Measurements from ENCODE around the gene C11orf52. TPM values are rescaled to one million over a fixed set of nuclear protein-coding genes. Genes with fewer than 3 reads are reported as not detected.

Gene C11orf52
- total and polyA plus RNA-seq, 2 of the 13 experiments (the other 11 are each of a cell fraction or from before 2014, with no cell fraction given), result 7.4 to 11.0 TPM

DNA sequence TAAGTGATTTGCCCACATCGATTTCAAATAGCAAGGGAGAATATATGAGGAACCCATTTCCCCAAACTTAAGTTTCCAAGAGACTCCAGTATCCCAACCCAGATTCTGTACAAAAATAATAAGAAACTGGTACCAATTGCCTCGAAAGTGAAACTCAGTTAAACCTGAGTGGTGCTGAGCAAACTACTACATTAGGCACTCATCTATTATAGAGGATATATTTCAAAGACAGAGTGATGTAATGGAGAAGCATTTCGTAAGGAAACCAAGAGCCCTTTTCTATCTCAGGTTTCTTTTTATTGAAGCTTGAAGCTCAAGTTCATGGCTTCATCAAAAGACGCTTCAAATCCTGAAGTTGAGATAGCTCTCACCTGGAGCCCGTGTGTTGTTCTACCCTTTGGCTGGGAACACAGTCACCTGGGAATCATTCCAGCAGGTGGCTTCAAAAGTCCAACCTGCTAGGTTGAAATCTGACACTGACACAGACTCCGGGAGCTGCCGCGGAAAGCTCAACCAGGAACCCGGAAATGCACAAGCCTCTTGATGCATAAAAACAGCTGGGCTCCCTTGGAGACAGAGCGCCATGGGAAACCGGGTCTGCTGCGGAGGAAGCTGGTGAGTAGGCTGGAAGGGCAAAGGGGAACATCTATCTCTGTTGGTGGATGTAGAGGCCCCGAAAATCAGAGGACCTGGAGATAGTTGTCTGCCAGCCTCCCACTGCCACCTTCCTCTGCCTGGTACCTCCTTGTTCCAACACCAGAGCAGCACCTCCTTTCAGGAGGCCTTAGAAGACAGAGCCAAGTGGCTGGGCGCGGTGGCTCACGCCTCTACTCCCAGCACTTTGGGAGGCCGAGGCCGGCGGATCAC, at the start of gene C11orf52 (continued):
- TF ChIP-seq, protein P1, sequence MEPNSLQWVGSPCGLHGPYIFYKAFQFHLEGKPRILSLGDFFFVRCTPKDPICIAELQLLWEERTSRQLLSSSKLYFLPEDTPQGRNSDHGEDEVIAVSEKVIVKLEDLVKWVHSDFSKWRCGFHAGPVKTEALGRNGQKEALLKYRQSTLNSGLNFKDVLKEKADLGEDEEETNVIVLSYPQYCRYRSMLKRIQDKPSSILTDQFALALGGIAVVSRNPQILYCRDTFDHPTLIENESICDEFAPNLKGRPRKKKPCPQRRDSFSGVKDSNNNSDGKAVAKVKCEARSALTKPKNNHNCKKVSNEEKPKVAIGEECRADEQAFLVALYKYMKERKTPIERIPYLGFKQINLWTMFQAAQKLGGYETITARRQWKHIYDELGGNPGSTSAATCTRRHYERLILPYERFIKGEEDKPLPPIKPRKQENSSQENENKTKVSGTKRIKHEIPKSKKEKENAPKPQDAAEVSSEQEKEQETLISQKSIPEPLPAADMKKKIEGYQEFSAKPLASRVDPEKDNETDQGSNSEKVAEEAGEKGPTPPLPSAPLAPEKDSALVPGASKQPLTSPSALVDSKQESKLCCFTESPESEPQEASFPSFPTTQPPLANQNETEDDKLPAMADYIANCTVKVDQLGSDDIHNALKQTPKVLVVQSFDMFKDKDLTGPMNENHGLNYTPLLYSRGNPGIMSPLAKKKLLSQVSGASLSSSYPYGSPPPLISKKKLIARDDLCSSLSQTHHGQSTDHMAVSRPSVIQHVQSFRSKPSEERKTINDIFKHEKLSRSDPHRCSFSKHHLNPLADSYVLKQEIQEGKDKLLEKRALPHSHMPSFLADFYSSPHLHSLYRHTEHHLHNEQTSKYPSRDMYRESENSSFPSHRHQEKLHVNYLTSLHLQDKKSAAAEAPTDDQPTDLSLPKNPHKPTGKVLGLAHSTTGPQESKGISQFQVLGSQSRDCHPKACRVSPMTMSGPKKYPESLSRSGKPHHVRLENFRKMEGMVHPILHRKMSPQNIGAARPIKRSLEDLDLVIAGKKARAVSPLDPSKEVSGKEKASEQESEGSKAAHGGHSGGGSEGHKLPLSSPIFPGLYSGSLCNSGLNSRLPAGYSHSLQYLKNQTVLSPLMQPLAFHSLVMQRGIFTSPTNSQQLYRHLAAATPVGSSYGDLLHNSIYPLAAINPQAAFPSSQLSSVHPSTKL (CRISPR knock-in tag; IDR thresholded peaks at IDR 0.05), result peak; percentile 56; the same call in 1 of the 2 replicates
- TF ChIP-seq ZNF382 (CRISPR knock-in tag; IDR thresholded peaks at IDR 0.05; ENCODE audit: borderline replicate concordance), result no peak
- peak; percentile 41; the same call in 1 of the 2 replicates for TF ChIP-seq MTA1 (CRISPR knock-in tag; IDR thresholded peaks at IDR 0.05; ENCODE audit: borderline replicate concordance)
- TF ChIP-seq, protein P2, sequence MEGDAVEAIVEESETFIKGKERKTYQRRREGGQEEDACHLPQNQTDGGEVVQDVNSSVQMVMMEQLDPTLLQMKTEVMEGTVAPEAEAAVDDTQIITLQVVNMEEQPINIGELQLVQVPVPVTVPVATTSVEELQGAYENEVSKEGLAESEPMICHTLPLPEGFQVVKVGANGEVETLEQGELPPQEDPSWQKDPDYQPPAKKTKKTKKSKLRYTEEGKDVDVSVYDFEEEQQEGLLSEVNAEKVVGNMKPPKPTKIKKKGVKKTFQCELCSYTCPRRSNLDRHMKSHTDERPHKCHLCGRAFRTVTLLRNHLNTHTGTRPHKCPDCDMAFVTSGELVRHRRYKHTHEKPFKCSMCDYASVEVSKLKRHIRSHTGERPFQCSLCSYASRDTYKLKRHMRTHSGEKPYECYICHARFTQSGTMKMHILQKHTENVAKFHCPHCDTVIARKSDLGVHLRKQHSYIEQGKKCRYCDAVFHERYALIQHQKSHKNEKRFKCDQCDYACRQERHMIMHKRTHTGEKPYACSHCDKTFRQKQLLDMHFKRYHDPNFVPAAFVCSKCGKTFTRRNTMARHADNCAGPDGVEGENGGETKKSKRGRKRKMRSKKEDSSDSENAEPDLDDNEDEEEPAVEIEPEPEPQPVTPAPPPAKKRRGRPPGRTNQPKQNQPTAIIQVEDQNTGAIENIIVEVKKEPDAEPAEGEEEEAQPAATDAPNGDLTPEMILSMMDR (CRISPR knock-in tag; IDR thresholded peaks at IDR 0.05), result peak; percentile 44
- no peak for TF ChIP-seq ZNF337 (CRISPR knock-in tag; IDR thresholded peaks at IDR 0.05; ENCODE audit: borderline replicate concordance, low read depth)
- TF ChIP-seq MAF1 (CRISPR knock-in tag; IDR thresholded peaks at IDR 0.05; ENCODE audit: borderline replicate concordance), result no peak
- no peak for TF ChIP-seq ATAD3A (CRISPR knock-in tag; IDR thresholded peaks at IDR 0.05)
- TF ChIP-seq ZNF101 (CRISPR knock-in tag; IDR thresholded peaks at IDR 0.05; ENCODE audit: borderline replicate concordance, low read depth), result no peak
- peak; percentile 73 for TF ChIP-seq PHF20 (CRISPR knock-in tag; IDR thresholded peaks at IDR 0.05)
- TF ChIP-seq, protein P3, sequence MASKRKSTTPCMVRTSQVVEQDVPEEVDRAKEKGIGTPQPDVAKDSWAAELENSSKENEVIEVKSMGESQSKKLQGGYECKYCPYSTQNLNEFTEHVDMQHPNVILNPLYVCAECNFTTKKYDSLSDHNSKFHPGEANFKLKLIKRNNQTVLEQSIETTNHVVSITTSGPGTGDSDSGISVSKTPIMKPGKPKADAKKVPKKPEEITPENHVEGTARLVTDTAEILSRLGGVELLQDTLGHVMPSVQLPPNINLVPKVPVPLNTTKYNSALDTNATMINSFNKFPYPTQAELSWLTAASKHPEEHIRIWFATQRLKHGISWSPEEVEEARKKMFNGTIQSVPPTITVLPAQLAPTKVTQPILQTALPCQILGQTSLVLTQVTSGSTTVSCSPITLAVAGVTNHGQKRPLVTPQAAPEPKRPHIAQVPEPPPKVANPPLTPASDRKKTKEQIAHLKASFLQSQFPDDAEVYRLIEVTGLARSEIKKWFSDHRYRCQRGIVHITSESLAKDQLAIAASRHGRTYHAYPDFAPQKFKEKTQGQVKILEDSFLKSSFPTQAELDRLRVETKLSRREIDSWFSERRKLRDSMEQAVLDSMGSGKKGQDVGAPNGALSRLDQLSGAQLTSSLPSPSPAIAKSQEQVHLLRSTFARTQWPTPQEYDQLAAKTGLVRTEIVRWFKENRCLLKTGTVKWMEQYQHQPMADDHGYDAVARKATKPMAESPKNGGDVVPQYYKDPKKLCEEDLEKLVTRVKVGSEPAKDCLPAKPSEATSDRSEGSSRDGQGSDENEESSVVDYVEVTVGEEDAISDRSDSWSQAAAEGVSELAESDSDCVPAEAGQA (IDR thresholded peaks at IDR 0.05; ENCODE audit: low read depth), result no peak
- TF ChIP-seq, protein P3 (CRISPR knock-in tag; IDR thresholded peaks at IDR 0.05; ENCODE audit: borderline replicate concordance), result no peak
- no peak for TF ChIP-seq EHMT2 (IDR thresholded peaks at IDR 0.05; ENCODE audit: borderline replicate concordance, low read depth, low read length)
- no peak for TF ChIP-seq AGO1 (IDR thresholded peaks at IDR 0.05; ENCODE audit: low read depth, low read length, poor library complexity, severe bottlenecking)
- TF ChIP-seq MTA3 (CRISPR knock-in tag; IDR thresholded peaks at IDR 0.05), result no peak
- no peak for TF ChIP-seq FOSL1 (CRISPR knock-in tag; IDR thresholded peaks at IDR 0.05; ENCODE audit: borderline replicate concordance)
- peak; percentile 45; the same call in 1 of the 2 replicates for TF ChIP-seq RXRB (CRISPR knock-in tag; IDR thresholded peaks at IDR 0.05; ENCODE audit: borderline replicate concordance)
- TF ChIP-seq ZNF451 (CRISPR knock-in tag; IDR thresholded peaks at IDR 0.05), result no peak
